Bone marrow (tissue), 2 donors: Measurements from ENCODE around the gene BCAT1.
A peak's percentile ranks its signal among the peaks of the same experiment; 100 is the strongest.
"Not testable (repeated sequence)": the region's sequence is repeated elsewhere in the genome, so short reads cannot be mapped to it uniquely, and the experiment has no call there.

ENCODE experiments used
- DNase-seq, 2 donors: peaks; one replicate each; lab custom pipeline; 2025; lab: John Stamatoyannopoulos, UW

The BCAT1 gene

GRCh38 chr12:24960222-24960855 is 11.4 kb upstream of the BCAT1 start:
- peak; percentile 15 to 50 for DNase-seq

- not testable (repeated sequence) for DNase-seq
Observed at GRCh38 chr12:24956351-24956750, 7.5 kb upstream of the BCAT1 start.

GRCh38 chr12:24955853-24956252 is 7.0 kb upstream of the BCAT1 start:
- no peak for DNase-seq

GRCh38 chr12:24955389-24955788 is 6.5 kb upstream of the BCAT1 start:
- DNase-seq: no peak

GRCh38 chr12:24954261-24954660 is 5.4 kb upstream of the BCAT1 start:
- no peak for DNase-seq

GRCh38 chr12:24952389-24952788 is 3.5 kb upstream of the BCAT1 start:
- DNase-seq: no peak

GRCh38 chr12:24950231-24950834 is 1.4 kb upstream of the BCAT1 start:
- no peak for DNase-seq

- DNase-seq: no peak
Observed at GRCh38 chr12:24948420-24948756, 513 bp downstream of the BCAT1 start.

- no peak for DNase-seq
Observed at GRCh38 chr12:24947541-24948419, 1.1 kb downstream of the BCAT1 start.

- DNase-seq: no peak
Observed at GRCh38 chr12:24945845-24946244, 3.1 kb downstream of the BCAT1 start.

GRCh38 chr12:24945039-24945438 is 3.9 kb downstream of the BCAT1 start:
- DNase-seq: no peak

GRCh38 chr12:24944601-24944975 is 4.3 kb downstream of the BCAT1 start:
- DNase-seq: no peak

- DNase-seq: no peak
Observed at GRCh38 chr12:24943947-24944600, 4.8 kb downstream of the BCAT1 start.

GRCh38 chr12:24940157-24940556 is 8.7 kb downstream of the BCAT1 start:
- no peak for DNase-seq

GRCh38 chr12:24939551-24939950 is 9.3 kb downstream of the BCAT1 start:
- DNase-seq: not testable (repeated sequence)

GRCh38 chr12:24938341-24938740 is 10.6 kb downstream of the BCAT1 start:
- DNase-seq: no peak

GRCh38 chr12:24937553-24938244 is 11.2 kb downstream of the BCAT1 start:
- DNase-seq: no peak

- DNase-seq: no peak
Observed at GRCh38 chr12:24933694-24934407, 15.1 kb downstream of the BCAT1 start.

GRCh38 chr12:24931666-24932405 is 17.1 kb downstream of the BCAT1 start:
- peak in 1 of 2 donors; percentile 96 for DNase-seq

GRCh38 chr12:24929953-24930352 is 18.9 kb downstream of the BCAT1 start:
- no peak for DNase-seq
